ENCODE results near the gene SAMD8.
"Not testable (repeated sequence)": the region's sequence is repeated elsewhere in the genome, so short reads cannot be mapped to it uniquely, and the experiment has no call there.

SAMD8 gene

DNA sequence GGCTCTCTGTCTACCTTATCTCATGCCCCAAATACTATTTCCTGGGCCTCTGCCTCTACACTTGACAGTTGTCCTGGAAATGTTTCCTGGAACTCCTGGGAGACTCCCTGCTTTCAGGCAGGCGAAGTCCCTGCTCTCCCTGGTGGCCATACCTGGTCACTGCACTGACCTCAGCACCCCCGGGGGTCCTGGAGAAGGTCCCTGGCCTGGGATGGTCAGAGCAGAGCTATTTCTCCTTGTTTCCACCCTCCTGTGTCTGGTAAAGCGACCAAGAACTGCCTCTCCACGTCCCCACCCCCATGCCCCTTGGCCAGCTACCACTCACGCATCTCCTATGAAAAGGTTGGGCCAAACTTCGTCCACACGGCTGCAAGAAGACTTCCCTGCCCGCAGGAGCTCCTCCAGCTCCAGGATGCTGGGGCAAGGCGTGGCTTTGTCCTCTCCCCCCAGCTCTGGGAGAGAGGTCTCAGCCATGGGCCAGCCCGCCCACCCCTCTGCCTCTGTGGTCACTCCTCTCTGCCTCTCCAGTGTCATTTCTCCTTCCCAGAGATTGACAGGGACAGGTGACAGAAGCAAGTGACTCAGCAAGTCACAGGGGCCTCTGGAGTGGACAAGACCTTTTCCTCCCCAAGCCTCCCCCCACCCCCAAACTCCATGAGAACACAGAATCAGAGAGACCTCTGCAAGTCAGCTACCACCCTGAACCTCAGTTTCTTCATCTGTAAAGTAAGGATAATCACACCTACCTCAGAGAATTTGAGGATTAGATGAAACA, 2.6 kb upstream of the SAMD8 start:
- no peak for DNase-seq

DNA sequence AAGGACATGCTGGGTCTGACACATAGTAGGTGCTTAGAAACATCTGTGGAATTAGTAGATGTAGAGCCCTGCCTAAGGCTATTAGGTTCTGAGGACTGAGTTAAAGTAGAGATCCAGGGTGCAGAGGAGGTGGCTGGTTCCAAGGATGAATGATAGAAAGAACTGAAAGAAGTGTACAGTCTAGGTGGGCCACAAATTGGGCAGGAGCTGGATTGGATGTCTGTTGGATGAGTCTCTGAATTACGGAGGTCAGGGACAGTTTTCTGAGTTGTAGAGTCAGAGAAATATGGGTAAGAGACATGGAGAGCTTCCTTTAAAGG, 2.0 kb upstream of the SAMD8 start:
- DNase-seq = no peak

DNA sequence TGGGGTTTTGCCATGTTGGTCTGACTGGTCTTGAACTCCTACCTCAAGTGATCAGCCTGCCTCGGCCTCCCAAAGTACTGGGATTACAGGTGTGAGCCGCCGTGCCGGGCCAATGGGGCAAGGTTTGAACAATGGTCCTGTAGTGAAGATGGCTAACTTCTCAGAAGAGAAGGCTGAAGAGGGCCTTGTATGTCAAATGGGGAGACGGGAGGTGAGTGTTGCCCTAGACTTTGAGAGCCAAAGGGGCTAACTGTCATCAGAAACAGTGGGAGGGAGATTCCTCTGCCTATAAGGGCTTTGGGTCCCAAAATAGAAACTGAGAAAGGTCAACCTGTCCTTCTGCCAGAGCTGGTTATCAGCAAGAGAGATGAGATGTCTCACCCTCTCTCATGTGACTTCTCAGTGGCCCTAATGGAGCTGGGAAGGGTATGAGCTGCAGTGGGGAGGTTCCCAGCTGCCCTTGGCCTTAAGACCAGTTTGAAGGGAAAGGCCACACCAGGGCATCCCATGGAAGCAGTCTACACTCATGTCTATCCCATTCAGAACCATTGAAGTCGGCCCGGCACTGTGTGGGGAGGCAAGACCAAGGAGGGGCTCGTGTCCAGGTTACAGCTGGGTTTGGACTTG, 1.3 kb upstream of the SAMD8 start:
- DNase-seq = no peak

DNA sequence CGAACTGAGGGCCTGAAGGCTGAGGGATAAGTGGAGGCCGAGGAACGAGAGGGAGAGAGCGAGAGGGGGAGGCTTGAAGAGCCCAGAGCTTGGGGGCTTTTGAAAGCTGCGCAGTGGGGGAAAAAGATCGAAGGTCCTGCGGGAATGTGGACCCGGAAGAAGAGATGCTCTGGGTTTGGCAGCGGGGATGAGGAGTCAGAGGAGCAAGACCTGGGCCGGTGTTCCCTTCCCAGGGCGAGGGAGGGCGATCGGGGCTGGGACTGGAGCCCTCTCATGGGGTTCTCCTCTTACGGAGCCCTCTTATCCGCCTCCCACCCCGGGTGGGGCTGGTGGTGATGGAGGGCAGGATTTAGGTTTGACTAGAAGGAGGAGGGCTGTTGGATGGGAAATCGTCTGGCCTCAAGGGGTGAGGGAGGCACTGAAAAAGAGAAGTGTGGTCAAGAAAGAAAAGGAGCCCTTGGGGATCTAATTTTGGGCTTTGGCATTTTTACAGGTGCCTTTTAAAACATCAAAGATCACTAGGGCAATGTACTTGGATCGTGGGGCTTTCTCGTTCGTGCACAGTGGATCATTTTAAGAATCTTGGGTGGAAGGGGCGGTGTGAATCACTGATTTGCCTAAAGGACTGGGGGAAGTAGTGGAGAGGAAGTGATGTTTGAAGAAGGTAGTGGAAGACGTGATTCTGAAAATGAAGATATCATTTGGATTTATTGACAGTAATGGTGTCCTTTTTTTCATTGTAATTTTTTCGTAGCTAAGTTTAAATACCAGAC, 637 bp downstream of the SAMD8 start:
- DNase-seq = no peak

DNA sequence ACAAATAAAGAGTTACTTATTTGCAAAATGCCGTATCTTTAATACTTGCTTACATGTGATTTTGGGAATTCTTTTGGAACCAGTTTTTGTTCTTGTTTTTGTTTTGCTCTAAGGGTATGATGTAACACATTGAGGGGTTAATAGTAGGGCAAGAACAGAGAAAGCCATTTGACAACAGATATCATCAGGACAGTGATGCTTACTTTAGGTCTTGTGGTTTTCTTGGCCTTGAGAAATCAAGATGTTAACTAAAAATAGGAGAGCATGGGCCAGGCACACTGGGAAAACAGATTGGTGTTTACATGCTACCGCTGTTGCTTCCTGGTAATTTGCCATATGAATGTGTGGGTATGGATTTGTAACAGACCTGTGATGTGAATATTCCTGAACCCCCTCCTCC, 3.7 kb downstream of the SAMD8 start:
- no peak for DNase-seq

DNA sequence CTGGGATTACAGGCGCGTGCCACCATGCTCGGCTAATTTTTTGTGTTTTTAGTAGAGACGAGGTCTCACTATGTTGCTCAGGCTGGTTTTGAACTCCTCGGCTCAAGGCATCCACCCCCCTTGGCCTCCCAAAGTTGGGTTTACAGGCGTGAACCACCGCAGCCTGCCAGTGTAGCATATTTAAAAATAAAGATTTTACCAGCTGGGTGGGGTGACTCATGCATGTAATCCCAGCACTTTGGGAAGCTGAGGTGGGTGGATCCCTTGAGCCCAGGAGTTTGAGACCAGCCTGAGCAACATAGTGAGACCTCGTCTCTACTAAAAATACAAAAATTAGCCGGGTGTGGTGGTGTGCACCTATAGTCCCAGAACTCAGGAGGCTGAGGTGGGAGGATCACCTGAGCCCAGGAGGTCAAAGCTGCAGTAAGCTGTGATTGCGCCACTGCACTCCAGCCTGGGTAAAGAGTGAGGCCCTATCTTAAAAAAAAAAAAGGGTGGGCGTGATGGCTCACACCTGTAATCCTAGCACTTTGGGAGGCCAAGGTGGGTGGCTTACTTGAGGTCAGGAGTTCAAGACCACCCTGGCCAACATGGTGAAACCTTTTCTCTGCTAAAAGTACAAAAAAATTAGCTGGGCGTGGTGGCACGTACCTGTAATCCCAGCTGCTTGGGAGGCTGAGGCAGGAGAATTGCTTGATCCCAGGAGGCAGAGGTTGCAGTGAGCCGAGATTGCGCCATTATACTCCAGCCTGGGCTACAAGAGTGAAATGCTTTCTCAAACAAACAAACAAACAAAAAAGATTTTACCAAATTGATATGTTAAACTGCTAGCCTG, 5.7 kb downstream of the SAMD8 start:
- DNase-seq = not testable (repeated sequence)

DNA sequence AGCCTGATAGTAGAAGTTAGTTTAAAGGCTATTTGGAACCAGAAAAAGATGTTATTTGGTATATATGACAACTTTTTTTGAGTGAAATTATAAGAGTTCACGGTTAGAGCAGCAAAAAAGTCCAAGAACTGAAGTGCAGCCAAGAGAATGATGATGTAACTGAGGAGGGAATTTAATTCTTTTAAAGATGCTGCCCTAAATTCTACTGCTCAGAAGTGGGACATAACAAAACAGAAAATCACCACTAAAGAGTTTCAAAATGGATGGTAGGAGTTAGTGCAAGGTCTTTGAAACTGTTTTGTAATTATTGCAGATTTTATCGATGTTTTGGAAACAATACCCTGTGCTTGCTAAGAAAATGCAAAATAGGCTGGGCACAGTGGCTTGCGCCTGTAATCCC, 6.5 kb downstream of the SAMD8 start:
- DNase-seq = no peak

DNA sequence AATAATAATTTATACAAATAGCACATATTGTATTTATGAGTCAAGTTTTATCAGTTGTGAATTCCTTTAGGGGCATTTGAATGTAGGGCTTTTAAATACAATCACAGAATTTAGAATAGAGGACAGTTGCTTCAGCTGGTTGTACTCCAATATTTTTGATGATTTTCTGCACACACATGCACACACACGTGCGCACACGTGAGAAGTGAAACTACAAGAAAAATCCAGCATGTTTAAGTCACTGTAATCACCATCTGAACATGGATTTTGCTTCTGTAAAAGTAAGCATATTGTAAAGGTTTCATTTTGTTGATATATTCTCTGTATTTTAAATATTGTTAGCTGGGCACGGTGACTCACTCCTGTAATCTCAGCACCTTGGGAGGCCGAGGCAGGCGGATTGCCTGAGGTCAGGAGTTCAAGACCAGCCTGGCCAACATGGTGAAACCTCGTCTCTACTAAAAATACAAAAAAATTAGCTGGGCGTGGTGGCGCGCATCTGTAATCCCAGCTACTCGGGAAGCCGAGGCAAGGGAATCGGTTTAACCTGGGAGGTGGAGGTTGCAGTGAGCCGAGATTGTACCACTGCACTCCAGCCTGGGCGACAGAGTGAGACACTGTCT, 8.1 kb downstream of the SAMD8 start:
- DNase-seq = not testable (repeated sequence)

DNA sequence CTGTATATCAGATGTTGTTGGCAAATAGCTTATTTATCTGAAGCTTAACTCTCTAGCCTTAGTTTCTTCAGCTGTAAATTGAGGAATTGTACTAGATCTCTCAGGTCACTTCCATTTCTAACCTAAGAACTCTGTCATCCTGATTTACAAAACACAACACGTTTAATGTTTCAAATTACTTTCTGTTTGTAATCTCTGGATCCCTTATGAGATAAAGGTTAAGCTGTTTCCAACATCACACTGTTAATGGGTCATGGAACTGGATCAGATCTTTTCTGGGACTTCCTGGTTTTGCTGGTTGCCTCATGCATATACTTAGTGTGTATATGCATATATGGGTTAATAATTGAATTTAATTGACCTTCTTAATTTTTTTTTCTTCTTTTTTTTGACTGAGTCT, 9.9 kb downstream of the SAMD8 start:
- no peak for DNase-seq

DNA sequence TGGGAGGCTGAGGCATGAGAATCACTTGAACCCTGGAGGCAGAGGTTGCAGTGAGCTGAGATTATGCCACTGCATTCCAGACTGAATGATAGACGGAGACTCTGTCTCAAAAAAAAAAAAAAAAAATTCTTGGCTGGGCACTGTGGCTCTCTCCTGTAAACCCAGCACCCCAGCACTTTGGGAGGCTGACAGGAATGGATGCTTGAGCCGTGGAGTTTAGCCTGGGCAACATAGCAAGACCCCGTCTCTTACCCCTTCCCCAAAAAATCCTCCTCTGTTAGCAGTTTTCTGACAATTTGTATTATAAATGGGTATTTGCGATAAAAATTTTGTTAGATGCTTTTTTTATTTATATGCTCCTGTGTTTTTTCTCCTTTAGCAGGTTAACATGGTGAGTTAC, 11.0 kb downstream of the SAMD8 start:
- DNase-seq = no peak

DNA sequence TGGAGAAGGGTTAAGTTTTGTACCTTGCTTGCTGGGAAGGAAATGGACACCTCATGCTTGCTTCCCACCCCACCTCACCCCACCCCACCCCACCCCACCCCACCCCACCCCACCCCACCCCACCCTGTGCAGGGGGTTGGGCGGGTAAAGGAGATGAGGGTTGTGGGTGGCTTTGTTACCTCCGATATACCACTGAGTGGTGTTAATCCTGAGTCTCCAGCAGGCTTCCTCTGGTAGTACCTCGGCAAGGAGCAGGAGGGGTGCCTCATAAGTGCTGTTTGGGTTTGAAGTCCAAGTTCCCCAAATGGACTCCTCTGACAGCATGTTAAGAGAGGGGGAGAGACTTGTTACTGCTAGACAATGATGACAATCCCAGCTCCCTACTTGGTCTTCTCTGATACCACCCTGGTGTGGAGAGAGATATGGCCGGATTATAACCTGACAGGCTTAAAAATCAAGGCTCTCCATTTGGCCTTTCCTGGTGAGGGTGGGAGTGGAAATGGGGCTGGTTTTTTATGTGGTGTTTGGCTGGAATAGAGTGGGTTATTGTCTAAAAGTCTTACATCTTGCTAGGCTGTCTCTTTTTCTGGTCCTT, 11.7 kb downstream of the SAMD8 start:
- DNase-seq = no peak

DNA sequence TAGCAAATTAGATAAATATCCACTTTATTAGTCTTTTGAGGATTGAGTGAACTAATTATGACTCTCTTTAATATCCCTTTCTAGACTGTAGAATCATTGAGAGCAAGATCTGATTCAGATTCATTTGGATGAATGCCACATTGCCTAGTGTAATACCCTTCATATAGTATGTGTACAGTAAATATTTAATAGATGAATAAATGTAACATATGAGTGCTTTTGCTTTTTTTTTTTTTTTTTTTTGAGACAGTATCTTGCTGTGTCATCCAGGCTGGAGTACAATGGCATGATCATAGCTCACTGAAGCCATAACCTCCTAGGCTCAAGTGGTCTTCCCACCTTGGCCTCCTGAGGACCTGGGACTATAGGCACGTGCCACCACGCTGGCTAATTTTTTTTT, 14.8 kb downstream of the SAMD8 start:
- DNase-seq = no peak

DNA sequence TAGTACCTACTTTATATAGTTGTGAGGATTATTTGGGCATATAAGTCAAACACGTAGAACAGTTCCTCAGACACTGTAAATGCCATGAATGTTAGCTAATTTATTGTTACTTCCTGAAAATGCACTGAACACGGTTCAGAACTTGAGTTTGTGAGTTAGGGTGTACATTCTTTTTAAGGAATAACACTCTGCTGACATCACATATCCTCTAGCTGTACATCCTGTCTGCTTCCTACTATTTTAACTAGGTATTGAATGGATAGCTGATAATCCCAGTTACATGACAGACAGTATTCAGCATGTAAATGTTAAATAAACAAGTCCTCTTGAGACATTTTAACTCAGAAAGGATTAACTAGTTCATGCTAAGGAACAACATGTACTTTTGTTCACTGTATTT, 16.0 kb downstream of the SAMD8 start:
- no peak for DNase-seq

DNA sequence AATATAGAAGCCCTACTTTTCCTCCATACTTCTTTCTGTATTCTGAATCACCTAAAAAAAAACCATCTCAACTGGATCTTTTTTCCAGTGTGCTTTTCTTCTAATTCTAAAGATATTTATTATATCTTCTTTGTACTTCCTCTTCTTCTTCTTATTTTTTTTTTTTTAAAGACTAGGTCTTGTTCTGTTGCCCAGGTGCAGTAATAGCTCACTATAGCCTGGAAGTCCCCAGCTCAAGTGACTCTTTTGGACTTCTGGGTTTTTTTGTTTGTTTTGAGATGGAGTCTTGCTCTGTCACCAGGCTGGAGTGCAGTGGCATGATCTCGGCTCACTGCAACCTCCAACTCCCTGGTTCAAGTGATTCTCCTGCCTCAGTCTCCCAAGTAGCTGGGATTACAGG, 17.5 kb downstream of the SAMD8 start:
- not testable (repeated sequence) for DNase-seq

DNA sequence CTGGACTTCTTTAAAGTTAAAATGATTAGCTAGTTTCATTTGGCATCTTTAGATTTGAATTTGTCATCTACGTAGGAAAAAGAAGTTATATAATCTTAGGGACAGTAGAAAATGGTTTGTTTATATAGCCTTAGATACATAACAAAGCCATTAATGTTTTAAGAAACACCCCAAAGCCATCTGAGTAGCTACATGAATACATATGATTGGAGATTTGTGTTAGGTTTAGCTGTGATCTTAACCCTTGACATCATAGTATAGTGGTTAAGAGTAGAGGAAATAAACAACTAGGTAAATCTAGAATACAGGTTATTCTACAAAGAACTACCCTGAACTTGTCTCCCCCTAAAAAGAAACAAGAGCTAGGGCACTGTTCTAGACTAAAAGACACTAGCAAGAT, 18.1 kb downstream of the SAMD8 start:
- DNase-seq = no peak

DNA sequence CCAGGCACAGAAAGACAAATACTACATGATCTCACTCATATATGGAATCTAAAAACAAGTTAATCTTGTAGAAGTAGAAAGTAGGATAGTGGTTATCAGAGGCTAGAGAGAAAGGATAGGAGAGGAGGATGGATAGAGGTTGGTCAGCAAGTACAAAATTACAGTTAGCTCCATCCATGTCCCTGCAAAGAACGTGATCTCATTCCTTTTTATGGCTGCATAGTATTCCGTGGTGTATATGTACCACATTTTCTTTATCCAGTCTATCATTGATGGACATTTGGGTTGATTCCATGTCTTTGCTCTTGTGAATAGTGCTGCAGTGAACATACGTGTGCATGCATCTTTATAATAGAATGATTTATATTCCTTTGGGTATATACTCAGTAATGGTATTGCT, 22.2 kb downstream of the SAMD8 start:
- DNase-seq = not testable (repeated sequence)

DNA sequence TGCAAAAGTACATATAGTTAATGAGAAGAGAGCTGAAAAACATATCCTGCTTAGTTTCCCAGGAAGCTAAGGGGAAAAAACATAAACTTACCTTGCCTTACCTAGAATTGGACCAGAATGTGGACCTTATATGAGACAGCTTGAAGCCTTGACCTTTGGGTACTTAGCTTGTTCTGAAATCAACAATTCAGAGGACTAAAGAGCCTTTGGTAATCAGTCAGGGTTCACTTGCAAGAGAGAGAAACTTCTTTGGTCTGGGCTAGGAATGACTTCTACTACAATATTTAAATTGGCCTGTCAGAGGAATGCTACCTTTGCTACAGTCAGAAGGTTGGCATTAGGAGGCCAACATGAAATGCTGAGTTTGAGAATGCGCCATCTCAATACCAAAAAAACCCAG, 24.9 kb downstream of the SAMD8 start:
- DNase-seq = no peak

DNA sequence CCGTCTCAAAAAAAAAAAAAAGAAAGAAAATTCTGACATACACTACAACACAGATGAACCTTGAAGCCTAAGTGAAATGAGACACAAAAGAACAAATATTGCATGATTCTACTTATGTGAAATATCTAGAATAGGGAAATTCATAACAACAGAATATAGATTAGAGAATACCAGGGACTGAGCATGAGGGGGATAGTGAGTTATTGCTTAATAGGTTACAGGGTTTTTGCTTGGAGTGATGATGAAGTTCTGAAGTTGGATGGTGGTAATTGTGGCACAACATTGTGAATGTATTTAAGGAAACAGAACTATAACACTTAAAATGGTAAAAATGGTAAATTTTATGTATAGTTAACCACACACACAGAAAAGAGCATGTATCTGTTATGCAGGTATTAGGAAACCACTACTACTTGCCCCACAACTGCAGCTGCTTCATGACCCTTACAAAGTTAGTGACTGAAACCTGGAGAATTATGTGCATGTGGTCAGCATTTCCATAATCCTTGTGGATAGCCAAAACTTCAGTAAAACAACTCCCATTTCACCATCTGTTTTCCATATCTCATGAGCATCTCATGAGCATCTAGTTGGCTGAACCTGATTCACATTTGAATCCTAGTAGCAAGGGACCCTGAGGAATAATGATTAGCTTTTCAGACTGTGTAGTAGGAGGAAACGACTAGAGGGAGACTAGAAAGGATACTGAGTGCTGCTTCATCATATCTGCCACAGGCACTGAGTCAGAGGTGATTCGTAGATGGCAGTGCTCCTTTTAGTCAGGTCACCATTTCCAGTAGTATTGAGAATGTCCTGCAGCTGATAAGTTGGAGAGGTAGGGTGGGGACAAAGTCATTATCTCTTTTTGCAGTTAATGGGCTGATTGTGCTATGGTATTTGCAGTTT, 26.3 kb downstream of the SAMD8 start:
- DNase-seq = no peak

DNA sequence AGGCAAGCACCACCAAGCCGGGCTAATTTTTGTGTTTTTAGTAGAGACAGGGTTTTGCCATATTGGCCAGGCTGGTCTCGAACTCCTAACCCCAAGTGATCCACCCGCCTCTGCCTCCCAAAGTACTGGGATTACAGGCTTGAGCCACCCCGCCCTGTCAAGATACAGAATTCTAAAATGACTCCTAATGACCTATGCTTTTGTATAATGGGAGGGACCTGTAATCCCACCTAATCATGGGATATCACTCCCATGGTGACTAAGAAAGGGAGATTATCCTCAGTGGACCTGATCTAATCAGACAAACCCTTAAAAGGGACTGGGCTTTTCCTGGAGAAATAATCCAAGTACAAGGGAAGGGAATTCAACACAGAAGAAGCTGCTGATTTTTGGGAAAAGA, 28.8 kb downstream of the SAMD8 start:
- DNase-seq = no peak

DNA sequence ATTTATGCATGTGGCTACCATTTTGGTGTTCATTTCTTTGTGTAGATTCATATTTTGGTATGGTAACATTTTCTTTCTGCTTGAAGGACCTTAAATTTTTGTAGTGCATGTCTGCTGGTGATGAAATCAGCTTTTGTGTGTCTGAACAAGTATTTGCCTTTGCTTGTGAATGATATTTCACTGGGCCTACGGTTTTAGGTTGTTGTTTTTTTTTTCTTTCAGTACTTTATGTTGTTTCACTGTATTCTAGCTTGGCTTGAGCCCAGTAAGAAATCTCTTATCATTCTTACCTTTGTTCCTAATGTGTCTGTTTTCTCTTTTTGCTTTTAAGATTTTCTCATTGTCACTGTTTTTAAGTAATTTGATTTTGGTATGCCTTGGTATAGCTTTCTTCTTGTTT, 31.9 kb downstream of the SAMD8 start:
- DNase-seq = no peak

DNA sequence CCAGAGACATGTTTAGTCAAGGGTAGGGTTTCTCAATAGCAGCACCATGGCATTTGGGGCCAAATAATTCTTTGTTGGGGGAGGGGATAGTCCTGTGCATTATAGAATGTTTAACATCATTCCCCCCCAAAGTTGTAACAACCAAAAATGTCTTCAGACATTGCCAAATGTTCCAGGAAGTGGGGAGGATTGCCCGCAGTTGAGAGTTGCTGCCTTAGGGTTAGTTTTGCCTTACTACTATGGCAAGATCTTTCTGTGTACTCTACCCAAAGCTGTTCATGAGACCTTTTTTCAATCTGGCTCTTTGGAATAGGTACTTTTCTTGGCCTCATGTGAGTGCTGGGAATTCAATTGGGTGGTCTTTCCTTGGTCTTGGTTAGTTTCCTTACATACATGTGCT, 34.1 kb downstream of the SAMD8 start:
- DNase-seq = no peak
